Measurements from ENCODE around the gene VPS41.
A peak's percentile ranks its signal among the peaks of the same experiment; 100 is the strongest.

The VPS41 gene

DNA sequence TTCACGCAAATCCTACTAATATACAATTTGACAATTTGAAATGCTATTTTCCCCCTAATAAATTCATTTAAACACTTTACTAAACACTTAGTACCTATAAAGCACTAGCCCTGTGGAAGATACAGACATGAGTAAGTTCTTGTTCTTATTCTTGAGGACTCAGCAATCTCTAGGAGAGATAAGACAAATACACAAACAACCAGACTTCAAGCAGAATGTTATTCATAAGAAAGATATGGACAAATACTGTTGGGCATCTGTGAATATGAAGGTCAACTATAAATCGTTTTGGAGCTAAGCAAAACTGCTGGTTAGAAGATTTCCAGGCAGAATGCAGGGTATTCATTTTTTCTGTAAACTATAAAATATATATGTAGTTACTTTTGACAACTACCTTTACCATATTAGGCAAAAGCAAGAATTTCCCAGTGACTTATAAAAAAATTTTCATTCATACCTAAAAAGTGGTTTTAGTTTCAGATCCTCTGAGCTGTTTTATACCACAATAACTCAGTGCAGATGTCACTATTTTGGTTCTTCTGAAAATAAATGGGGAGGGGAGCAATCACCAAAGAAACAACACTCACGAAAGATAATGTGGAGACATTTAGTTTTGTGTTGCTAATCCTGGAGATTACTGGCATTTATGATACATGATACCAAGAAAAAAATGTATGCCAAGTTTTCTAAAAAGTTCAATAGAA lies 3.8 kb downstream of the VPS41 start:
- no peak for DNase-seq (ENCODE audit: low read depth)

DNA sequence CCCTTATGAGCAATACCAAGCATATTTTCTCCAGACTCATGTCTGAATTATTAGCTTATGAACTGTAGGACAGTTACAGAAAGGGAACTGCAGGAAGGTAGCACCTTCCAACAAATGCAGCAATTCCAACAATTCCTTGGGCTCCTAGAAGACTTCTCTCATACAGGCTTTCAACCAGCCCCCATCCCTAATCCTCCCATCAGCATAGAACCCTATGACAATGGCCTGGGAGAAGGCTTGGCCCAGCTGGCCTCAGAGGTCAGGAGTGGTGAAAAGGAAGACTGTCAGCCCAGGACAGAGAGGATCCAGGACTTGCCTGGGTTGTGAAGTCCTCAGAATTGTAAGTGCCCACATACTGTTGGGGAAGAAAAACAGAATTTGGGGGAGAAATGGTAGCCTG lies 5.9 kb downstream of the VPS41 start:
- no peak for DNase-seq (ENCODE audit: low read depth)

DNA sequence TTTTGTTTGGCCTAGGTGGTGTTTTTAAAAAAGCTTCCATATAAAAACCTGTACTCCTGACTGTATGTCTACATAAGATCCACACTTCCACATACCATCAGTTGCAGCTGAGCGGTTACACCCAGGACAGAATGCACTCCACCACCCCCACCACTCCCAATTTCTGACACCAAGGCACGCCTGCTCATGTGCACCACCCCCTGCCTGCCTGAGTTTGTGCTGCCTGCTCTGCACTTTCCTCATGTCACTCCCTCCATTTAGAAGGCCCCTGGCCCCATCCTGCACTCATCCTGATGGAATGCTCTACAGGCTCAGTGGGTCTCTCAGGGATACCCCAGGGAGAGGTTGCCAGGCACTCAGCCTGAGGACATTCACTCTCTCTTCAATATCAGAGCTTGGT lies 6.5 kb downstream of the VPS41 start:
- DNase-seq (ENCODE audit: low read depth) = no peak

DNA sequence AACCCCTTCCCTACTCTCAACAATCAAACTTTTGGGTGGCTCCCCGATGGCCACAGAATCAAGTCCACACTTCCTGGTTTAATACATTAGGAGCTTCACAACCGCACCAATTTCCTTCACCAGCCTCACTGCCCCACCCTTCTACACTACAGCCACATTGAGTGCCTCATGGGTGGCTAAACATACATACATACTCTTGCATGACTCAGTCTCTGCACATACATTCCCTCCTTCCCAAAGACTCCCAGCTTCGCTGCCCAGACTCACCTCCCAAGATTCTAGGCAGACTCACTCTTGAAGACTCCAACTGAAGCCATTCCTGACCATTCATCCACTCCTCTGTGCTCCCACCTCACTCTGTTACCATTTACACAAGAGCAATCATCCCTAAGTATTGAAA lies 15.9 kb downstream of the VPS41 start:
- DNase-seq (ENCODE audit: low read depth) = peak; percentile 71

DNA sequence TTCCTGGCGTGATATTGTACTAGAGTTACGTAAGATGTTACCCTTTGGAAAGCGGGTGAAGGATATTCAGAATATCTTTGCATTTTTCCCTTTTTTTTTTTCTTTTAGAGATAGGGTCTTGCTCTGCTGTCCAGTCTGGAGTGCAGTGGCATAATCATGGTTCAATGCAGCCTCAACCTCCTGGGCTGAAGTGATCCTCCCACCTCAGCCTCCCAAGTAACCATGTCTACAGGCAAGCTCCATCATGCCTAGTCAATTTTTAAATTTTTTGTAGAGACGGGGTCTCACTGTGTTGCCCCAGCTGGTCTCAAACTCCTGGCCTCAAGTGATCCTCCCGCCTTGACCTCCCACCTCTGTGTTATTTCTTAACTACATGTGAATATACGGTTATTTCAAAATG lies 18.4 kb downstream of the VPS41 start:
- no peak for DNase-seq (ENCODE audit: low read depth)

DNA sequence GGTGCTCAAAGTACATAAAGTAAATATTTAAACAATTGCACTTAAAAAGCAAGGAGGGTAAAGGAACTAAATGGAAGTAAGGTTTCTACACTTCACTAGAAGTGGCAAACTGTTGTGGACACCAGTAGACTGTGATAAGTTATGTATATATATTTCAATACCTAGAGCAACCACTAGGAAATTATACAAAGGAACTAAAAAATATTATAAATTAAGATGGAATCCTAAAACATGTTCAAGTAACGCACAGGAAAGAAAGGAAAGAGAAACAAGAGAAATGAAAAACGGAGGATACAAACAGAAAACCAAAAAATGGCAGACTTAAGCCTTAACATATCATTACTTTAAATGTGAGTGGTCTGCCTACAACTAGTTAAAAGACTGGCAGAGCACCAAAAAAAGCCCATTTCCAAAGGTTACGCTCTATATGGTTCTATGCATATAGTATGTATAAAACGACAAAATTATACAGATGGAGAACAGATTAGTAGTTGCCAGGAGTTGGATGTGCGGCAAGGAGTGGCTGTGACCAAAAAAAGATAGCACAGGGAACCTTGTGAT lies 19.0 kb downstream of the VPS41 start:
- DNase-seq (ENCODE audit: low read depth) = peak; percentile 16

DNA sequence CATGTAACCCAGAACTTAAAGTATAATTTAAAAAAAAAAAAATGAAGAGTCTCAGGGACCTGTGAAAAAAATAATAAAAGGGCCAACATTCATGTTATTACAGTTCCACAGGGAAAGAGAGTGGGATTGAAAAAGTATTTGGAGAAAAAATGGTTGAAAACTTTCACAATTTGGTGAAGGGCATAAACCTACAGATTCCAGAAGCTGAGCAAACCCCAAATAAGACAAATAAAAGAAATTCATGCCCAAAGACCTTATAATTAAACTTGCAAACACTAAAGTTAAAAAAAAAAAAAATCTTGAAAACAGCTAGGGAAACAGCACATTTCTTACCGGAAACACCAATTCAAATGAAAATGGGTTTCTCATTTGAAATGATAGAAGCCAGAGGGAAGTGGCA lies 19.9 kb downstream of the VPS41 start:
- DNase-seq (ENCODE audit: low read depth) = no peak

DNA sequence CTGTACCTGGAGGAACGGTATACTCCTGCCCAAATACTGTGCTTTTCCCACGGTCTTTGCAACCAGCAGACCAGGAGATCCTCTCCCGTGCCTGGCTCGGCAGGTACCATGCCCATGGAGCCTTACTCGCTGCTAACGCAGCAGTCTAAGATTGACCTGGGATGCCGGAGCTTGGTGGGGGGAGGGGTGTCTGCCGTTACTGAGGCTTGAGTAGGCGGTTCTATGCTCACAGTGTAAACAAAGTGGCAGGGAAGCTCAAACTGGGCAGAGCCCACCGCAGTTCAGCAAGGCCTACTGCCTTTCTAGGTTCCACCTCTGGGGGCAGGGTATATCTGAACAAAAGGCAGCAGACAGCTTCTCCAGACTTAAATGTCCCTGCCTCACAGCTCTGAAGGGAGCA lies 22.7 kb downstream of the VPS41 start:
- no peak for DNase-seq (ENCODE audit: low read depth)

DNA sequence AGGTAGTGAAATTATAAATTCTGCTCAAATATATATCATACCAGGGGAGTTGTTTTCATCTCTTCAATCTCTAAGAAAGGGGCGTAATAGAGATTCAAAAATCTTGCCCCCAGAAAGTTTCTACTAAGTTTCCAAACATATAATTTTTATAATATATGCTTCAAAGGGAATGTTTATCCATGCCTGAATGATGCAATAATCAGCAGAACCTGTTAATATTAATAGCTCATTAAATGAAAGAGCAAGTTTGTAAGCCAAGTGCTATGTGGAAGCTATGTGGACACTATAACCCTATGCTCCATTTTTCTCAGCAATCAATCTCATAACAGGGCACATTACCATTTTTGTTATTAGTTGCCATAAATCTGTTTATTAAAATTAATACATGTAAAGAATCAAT lies 25.3 kb downstream of the VPS41 start:
- no peak for DNase-seq (ENCODE audit: low read depth)

DNA sequence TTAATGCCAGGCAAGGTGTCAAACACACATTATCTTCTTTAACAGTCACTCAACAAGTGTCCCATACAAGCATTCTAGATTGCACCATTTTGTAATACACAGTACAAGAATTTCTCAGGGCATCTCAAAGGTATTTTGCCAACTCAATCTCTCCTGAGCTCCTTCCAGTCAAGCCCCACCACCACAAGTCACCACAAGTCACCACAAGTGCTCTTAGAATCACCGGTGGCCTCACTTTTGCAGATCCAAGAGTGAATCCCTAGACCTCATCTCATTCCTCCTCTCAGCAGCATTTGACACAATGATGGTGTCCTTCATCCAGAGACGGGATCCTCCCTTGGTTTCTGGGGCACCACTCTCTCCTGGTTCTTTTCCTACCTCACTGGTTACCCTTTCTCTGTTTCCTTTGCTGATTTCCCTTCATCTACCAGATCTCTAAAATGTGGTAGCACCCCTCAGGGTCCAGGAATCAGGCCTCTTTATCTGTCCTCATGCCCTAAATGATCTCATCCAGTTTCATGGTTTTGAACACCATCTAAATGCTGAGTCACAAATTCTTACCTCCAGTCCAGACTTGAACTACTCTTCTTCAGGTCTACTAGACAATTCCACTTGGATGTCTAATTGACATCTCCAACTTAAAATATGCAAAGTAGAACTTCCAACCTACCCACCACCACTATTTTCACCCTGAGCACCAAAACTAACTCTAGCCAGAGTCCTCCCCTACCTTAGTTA lies 26.9 kb downstream of the VPS41 start:
- DNase-seq (ENCODE audit: low read depth) = no peak

DNA sequence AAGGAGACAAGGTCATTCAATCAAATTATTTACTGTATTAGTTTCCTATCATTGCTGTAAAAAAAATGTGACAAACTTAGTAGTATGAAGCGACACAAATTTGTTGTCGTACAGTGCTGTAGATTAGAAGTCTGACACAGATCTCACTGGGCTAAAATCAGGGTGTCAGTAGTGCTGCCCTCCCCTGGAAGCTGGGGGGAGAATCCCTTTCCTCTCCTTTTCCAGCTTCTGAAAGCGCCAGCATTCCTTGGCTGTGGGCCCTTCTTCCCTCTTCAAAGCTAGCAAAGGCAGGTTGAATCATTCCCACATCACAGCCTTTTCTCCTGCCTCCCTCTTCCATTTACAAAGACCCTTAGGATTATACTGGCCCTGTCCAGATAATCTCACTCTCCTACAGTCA lies 28.0 kb downstream of the VPS41 start:
- DNase-seq (ENCODE audit: low read depth) = no peak

DNA sequence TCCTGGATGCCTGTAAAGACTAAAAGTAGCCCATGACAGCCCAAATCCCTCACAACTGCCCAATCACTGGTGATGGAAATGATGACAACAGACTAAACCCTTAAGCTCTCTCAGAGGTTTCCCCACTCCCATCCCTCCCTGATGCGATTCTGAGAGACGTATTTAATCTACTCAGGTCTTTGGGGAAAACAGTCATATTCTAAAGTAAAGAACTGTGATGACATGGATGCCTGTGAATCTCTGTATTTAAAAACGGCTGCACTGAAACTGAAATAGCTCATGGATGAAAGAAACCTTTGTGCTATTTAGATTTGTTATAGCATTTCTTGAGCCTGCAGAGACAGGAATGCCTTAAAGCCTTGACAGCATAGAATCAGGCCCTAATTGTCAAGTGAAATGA lies 28.5 kb downstream of the VPS41 start:
- DNase-seq (ENCODE audit: low read depth) = no peak

DNA sequence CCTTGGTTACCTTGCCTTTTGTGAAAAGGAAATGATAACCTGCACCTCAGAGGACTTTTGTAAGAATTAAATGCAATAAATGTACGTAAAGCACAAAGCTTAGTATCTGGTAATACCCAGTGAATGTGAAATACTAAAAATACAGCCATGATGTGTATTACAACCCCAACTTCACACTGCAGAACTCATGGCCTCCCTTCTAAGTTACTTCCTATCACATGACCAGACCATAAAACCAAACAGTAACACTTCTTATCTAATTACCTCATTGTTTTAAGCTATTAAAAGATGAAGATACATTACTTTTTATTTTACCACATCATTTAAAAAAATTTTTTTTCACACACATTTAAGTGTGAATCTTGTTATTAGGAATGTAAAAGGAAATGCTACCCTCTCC lies 29.0 kb downstream of the VPS41 start:
- DNase-seq (ENCODE audit: low read depth) = no peak

DNA sequence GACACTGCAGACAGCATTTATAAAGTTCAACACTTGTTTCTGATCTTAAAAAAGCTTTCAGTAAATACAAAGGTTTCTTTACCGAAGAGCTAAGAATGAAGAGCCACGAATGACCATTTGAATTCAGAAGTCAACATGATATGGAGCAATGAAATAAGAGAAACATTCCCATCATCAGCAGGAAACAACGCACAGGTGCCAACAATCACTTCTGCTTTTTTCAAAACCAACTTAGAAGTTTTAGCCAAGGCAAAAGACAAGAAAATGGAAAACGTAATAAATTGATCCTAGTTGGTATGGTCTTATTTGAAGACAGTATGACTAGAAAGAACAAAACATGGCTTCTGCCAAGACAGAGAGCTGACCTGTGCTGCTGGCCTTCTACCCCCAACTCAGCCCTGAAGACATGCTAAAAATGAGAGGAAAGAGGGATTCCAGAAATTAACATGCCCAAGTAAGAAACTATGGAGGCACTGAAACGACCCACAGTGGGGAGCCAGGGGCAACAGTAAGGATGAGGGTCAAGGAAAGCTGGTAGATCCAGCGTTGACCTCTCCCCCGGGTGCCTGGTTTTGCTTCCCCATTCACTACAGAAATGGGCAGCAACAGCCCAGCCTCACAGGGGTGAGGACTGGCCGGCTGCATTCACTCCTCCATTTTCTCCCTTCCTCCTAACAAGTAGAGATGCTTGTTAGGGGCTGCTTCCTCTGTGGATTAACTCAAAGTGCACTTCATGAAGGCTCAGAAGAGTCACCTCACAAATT lies 30.1 kb downstream of the VPS41 start:
- DNase-seq (ENCODE audit: low read depth) = no peak

DNA sequence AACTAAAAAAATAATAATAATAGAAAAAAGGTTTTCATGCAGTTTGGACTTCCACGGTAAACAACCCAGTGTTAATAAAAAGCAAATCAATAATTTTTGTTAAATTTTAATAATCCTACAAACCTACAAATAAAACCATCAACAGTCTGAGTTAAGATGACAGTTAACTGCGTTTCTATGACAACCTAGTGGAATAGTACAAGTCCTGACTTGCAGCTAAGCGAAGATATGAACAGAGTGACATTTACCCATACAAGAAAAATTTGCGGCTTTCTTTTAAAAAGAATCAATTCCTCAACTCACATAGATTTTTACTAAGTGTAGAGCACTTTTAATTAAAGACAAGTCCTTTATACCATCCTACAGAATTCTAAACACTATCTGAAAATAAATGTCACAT lies 35.6 kb downstream of the VPS41 start:
- DNase-seq (ENCODE audit: low read depth) = no peak

DNA sequence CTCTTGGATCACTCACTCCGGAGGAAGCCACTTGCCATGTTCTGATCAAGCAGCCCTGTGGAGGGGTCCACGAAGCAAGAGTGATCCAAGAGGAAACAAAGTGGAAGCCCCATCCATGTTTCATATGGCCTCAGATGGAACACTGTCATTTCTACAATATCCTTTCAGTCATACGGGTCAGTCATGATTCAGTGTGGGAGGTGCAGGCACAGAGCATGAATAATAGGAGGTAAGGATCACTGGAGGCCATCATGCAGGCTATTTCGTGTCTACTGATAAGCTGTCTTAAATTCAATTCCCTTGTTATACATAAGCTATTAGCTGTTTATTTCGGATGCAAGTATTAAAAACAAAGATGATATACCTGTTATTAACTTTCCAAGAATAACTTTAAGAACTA lies 36.8 kb downstream of the VPS41 start:
- DNase-seq (ENCODE audit: low read depth) = no peak

DNA sequence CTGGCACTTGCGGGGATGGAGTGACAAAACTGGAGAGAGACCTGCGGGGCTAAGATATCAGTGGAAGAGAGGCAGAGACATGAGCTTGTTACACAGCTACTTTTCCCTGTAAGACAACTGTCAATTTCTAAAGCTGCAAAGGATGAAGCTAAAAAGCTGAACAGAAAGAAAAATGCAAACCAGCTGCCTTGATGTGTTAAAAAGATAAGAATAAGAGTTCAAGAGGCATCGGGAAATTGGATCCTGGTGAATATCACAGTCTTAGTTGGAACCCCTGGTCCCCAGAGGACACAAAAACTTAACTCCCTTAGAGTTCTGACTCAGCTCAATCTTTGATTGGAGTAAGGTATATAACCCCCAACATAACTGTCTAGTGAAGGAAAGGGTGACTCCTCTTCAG lies 38.8 kb downstream of the VPS41 start:
- no peak for DNase-seq (ENCODE audit: low read depth)

DNA sequence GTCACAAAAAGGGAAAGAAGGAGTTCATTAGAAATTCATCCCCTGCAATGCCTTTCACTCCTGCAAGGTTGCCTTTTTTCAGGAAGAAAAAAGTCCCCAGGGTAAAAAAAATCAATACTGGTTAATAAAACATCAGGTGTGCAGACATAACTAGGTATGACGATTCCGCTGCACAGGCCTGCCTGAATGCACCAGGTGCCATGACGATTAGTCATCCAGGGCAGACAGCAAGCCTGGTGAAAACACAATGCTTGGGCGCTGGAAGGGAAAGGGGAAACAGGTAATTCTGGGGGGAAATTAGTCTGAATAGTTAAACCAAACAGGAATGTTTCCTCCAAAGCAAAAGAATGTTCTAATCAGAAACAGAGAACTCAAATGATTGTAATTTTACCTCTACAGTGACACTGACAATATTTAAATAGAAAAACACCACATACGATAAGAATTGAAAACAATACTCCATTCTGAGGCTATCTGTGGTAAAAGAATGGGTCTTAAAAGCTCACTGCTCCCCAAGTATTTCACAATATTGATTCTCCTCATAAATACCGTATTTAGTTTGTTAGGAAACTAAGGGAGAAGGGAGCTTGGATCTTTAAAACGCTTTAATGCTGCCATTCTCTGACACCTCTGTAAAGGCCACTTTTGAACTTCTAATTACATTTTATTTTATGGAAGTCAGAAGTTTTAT lies 45.2 kb downstream of the VPS41 start:
- DNase-seq (ENCODE audit: low read depth) = no peak

DNA sequence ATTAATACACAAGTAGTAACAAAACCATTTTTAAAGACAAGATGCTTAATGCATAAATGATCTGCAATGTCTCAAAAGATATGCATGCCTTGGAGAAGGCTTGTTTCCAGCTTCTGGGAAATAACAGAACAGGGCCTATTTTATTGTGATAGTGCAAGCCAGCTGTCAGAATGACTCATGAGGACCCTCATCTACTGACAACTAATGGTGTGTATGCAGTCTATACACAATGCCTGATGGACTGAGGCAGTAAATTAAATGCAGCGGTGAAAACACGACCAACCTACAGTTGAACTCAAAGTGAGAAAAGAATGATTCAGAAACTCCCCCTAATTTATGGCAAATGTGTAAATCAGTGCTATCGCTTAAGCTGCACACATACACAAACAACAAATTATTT lies 46.3 kb downstream of the VPS41 start:
- no peak for DNase-seq (ENCODE audit: low read depth)

DNA sequence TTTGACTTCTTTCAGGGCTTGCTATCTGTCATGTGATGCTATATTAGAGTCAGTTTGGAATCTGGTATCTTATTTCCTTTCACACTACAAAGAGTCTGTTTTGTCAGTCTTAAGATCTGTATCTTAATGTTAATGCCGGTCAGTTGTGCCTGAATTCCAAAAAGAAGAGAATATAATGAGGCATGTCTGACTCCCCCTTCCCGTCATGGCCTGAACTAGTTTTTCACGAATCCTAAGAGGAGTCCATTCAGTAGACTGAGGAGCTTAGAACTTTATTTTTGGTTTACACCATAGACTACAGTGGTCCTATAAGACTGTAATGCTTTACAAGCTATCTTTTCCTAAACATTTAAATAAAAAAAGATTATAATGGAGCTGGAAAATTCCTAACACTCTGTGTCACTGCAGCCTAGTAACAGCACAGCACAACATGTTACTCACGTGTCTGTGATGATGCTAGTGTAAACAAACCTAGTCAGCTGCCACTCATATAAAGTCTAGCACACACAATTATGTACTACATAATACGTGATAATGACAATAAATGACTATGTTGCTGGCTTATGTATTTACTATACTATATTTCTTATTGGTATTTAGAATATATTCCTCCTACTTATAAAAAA lies 50.6 kb downstream of the VPS41 start:
- peak; percentile 66 for DNase-seq (ENCODE audit: low read depth)

DNA sequence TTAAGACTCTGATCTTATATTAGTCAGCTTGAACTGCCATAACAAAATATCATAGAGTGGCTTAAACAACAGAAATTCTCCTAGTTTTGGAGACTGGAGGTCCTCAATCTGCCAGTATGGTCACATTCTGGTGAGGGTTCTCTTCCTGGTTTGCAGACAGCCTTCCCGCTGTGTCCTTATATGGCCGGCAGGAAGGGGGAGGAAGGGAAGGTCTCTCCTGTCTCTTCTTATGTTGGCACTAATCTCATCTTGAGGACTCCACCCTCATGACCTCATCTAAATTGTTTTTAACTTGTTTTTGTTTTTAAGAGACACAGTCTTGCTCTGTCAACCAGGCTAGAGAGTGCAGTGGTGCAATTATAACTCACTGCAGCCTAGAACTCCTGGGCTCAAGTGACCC lies 53.1 kb downstream of the VPS41 start:
- DNase-seq (ENCODE audit: low read depth) = no peak

DNA sequence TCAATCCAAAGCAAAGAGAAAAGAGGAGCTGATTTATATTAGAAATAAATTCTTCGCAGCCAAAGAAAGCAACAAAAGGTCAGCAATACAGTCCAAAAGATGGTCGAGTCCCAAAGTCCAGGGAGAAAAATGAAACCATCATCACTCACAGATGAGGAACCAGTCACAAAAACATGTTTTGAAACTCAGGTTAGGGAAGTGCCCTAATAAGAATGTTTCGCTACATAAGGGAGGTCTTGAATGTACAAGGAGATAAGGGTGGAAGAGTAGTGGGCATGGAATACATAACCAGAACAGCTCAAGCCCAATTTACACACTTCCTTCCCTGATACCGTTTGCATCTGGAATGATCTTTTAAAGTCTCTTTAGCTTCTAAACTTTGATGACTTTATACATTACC lies 53.6 kb downstream of the VPS41 start:
- no peak for DNase-seq (ENCODE audit: low read depth)
